Esophagus mucosa (tissue), 1 donor: ENCODE measurements around the gene PCSK6. TPM values are rescaled to one million over a fixed set of nuclear protein-coding genes. Genes with fewer than 3 reads are reported as not detected.

ENCODE experiments used
- ATAC-seq: fragments of 200-7000 bp; cut with Tn5 transposase; one replicate; pipeline ENCODE4 v1.9.1; 2020
- total RNA-seq: library from RNA; stranded (reverse); gene quantifications from one replicate; pipeline ENCODE4 v1.2.4, GENCODE V29; 2023
- donor health status: DM: yes; HTN: yes; CAD: no.

PCSK6 gene
- total RNA-seq, 1 donor from 2014 or later = 6.7 TPM

DNA sequence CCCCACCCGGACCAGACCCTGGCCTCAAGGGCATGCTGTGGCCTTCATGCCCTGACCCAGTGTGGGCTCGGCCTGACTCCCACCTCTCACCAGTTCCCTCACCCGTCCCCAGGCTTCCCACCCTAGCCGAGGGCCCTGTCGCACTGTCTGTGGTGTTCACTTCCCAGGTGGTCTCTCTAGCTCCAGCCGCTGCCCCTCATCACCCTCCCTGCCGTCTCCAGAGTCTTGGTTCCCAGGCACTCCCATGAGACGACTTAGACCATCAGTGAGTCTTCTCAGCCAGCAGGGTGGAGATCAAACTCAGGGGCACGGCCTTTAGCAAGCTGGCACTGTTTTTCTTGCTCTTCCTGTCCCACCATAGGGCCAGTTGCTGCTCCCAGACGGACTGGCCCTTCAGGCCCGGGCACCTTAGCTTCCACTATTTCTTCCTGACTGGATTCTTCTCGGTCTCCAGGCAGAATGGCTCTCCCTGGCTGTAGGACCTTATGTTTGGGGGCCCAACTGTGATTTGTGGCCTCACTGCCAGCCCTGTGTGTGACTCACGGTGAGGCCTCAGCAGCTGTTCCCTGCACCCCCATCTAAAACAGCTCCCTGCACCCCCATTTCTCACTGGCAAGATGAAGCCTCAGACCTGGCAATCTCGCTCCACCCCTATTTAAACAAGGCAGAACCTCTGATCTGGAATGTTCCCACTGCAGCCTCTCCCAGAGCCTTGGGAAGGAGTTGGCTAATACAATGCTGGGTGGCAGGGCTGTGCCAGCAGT lies 9.4 kb upstream of the PCSK6 start:
- peak; percentile 81 for ATAC-seq

DNA sequence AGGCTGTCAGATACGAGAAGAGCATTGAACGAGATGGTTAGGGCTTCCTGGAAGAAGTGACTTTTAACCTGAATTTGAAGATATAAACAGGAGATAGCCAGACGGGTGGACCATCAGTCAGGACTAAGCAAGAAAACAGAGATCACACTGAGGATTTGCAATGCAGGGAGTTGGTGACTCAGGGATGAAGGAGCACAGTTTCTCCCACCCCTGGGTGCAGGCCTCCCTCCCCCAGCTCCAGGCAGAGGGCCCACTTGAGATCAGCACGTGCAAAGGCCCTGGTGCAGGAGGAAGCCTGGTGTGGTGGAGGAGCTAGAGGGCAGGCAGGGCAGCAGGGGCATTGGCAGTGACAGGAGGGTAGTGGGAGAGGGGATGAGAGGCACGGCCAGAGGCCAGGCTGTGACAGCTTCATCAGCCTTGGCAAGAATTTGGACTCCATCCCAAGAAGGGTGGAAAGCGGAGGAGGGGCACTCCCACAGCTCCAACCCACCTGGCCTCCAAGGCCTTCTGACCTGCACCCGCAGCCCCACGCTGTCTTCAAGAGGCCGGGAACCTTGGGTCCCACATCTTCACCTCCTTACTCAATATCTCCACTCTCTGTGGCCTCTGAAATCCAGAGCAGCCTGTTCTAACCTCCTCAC lies 8.7 kb upstream of the PCSK6 start:
- ATAC-seq = no peak

DNA sequence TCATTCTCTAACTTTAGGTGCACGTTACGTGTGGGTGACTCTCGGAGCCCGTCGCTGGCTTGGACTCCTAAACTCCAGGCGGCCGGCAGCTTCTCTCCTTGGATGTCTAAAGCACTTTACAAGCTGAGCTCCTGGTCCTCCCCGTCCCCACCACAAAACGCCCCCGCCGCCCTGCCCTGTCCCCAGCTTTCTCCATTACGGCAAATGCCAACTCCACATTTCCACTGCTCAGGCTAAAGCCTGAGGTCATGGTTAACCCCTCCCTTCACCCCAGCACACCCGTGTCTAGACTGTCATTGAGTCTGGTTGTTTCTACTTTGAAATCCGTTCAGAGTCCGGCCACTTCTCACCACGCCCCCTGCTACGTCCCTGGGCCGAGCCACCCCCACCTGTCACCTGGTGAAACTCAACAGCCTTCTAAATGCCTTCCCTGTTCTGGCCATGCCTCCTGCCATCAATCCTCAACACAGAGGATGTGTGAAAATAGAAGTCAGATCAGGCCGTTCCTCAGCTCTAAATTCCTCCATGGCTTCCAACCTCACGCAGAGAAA lies 8.1 kb upstream of the PCSK6 start:
- peak; percentile 8 for ATAC-seq

DNA sequence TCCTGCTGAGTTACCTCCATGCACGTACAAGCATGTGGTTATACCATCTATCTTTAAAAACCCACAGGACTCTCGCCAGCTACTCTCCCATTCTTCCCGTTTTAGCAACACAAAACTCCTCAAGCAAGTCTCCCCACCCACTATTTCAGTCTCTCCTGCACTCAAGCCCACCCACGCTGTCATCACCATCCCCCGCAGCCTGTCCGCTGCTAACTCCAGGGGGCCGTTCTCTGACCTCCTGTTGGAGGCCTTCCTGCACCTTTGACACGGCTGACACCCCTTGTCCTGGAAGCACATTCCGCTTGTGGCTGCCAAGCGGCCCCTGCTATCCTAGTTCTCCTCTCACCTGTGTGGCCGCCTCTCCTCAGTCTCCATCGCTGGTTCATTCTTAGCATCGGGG lies 7.5 kb upstream of the PCSK6 start:
- ATAC-seq = no peak

DNA sequence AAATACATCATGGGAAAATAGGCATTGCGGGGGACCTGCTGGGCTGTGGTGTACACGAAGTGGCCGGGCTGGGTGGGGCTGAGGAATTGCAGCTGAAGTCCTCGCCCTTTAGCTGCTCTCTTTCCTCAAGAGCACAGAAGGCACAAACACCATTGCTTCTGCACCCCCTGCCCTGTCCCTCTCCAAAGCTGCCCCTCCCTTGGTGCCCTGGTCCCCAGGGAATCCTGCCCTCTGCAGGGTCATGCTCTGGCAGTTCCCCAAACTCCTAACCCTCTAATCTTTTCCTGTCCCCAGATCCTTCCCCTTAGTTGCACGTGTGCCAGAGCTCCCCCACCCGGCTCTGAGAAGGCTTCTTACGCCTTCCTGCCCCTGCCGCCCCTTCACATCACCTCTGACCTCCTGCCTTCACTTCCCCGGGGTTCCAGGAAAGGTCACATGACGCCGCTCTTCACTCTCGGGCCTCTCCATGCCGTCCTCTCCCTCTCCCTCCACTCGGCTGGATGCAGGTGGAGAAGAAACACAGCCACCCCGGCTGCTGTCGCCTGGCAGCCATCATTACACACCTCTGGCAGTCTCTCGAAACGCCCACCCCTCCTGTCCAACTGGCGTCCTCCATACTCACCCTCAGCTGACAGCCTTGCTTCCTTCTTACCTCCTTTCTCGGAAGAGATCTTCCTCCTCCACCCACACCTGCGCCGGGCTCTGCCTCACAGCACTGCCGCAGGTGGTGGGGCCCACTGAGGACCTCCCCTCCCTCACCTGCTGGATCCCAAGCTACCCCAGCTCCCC lies 6.9 kb upstream of the PCSK6 start:
- no peak for ATAC-seq

DNA sequence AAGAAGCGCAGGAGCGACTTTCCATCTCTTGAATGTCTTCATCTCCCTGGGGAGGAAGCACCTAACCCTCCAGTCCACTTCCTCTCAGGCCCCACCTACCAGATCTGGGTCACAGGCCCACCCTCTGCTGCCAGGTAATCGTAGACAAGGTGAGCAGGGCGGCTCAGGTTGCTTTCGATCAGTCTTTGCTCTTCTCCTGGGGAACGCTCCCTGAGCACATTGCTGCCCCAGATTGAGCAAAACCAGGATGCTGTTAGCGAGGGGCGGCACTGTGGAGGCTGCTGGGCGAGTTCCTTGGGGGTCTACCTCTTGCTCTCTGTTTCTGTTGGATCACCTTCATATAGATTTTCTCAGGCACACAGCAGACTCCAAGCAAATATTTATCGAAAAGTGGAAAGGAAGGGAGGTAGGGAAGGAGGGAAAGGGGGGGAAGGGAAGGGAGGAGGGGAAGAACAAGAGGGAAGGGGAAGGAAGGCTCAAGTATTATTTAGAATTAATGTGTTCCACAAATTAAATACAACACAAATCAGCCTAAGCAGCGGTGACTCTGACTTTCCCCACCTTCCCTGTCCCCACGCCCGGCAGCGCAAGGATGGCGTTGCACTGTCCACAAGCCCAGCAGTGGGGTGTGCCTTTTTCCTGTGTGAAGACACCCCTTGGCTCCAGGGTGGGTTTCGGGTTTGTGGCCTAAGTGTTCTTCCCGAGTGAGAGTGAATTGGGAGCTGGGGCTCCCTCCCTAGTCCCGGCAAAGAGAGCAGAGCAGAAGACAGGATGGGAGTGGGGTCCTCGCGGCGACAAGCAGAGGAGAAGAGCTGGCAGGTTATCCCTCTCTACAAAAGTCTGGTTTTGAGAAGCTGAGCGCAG lies 6.1 kb upstream of the PCSK6 start:
- ATAC-seq = no peak

DNA sequence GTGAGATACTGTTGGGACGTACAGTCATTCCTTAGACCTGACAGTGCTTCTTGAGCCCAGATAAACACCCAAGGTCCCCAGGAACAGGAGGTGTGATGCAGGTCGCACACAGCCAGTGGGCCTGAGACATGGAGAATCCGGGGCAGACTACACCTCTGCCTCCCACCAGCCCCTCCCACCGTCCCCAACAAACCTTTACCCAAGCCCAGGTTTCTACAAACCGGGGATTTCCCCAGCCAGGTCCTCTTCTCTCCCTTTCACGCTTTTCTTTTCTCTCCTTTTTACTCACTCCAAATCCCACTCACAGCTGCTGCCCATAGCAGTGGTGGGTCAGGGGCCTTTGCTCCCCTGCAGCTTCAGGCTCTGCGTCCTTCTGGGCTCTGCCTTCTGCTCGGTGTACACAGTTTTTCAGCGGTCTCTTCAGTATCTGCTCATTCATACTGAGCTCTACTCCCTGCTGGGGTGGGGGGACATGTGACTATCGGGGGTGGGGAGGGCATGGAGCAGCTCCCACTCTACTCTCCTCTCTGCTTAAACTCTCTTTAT lies 4.8 kb upstream of the PCSK6 start:
- ATAC-seq = no peak

DNA sequence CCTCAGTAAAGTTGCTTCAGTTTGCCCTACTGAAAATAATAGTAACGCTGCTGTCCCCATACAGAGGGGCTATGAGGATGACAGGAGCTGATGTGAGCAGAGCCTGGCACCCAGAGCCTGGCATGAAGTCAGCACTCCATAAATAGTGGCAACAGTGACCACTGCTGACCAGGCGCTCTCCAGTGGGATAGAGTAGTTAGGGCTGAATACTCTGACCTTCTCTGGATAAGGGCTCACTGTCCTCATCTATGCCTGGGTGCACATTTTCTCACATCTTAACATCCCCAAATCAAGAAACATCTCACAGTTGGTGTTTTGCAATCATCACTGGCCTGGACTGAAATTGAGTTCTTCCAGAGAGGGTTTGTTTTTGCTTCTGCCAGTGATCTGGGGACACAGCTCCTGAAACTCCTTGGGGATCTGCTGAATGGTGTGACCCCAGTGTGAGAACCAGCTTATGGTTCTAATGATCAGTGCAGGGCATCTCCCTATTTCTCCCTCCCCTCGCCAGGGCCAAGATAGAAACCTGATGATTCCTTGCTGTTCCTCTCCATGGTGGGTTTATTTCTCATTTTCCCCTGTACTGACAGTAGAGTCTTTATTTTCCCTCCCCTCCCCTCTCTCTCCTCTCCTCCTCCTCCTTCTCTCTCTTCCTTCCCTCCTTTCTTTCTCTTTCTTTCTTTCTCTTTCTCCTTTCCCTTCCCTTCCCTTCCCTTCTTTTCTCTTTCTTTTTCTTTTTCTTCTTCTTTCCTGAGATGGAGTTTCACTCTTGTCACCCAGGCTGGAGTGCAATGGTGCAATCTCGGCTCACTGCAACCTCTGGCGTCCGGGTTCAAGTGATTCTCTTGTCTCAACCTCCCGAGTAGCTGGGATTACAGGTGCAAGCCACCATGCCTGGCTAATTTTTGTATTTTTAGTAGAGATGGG lies 3.5 kb upstream of the PCSK6 start:
- ATAC-seq = no peak

DNA sequence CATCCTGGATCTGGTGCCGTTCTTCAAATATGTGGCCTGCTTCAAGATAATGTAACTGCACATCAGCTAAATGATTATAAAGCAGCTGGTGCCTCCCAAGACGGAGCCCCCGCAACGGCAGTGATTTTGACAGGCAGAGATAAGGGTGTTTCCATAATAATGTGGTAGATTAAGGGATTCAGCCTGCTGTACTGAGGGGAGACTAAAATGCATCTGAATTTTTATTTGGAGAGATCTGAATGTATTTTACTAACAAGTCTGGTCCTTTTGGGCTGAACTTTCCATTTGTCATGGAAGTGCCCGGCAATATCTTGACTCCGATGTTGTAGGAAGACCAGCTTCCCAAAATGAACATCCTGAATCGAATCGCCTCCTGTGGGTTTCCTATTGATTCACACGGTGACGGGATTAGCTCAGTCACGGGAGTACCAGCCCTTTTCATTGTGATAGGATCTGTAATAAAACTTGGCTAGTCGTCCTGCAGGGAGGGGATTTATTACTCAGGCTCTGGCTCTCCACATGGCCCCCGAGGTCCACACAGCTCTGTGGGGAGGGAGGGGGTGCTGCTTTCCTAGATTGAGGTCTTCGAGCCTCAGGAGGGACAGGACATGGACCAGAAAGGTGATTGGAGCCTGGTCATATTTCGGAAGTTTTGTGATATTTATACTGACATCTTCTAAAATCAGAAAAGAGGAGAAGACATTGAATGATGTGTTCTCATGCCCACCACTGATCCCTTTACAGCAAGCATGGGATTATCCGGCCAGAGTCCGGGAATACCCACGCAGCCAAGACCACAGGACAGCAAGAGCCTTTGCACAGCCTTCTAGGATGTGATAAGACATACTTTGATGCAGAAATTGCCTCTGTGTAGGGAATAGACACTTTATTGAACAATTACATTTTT lies 2.5 kb upstream of the PCSK6 start:
- ATAC-seq = no peak

DNA sequence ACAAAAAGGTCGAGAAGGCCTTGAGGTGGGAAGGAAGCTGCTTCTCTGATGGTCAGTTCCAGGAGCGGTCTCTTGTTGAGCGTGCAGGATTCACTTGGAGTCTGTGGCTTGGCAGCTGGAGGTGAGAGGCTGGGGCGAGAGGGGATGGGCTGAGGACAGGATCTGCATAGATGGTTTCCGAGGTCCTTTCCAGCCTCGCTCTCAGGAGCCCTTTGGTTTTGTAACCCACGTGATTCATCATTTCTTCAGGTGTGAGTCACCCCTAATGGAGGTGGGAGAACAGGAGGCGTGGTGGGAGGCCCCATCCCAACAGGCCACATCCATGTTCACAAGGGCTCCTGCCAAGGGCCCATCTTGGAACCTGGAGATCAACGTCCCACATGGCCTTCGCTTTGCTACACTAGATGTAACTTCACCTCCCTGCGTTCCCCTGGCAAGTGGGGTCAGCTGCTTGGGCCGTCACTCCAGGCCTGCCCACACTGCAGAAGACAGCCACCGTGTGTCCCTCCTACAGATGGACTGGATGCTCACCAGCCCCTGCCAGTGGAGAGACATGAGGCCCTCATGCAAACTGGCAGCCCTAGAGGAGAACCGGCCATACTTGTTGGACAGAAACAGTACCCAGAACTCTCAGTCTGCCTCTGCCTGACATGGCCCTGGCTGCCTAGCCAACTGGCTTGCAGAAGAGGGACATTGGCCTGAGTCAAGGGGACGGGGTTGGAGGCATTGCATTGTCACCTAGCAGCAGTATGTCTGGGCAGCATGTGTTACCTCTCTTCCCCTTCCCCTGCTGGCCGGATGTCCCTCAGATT lies 1.6 kb upstream of the PCSK6 start:
- ATAC-seq = peak; percentile 20

DNA sequence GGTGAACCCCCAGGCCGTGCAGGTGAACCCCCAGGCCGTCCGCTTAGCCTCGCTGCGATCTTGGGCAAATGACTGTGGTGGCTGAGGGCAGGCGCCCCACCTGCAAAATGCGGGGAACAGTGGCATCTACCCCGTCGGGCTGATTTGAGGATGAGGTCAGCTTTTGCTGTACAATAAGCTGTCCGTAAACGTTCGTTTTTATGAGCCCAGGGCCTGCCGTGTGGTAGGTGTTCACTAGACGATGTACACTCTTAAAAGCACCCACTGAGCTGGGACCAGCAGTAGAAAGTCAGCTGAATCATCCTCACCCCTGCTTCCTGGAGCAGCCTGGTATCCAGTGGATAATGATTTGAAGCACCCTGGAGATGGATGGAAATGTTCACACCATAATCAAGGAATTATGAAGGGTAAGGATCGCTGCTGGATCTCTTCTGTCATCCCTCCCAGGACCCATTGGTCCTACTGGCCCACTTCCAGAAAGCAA lies 943 bp upstream of the PCSK6 start:
- ATAC-seq = no peak

DNA sequence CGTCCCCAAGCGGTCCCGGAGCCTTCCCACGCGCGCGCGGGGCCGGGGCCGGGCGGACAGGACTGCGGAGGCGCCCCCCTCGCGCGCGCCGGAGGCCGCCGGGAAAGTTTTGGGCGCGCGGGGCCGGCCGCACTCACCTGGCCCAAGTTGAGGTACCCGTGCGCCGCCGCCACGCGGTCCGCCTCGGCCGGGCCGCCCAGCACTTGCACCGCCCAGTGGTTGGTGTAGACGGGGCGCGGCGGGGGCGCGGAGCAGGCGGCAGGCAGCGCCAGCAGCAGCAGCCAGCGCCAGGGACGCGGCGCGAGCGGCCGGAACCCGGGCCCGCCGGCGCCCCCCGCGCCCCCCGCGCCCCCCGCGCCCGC lies 289 bp downstream of the PCSK6 start:
- ATAC-seq = peak; percentile 71

DNA sequence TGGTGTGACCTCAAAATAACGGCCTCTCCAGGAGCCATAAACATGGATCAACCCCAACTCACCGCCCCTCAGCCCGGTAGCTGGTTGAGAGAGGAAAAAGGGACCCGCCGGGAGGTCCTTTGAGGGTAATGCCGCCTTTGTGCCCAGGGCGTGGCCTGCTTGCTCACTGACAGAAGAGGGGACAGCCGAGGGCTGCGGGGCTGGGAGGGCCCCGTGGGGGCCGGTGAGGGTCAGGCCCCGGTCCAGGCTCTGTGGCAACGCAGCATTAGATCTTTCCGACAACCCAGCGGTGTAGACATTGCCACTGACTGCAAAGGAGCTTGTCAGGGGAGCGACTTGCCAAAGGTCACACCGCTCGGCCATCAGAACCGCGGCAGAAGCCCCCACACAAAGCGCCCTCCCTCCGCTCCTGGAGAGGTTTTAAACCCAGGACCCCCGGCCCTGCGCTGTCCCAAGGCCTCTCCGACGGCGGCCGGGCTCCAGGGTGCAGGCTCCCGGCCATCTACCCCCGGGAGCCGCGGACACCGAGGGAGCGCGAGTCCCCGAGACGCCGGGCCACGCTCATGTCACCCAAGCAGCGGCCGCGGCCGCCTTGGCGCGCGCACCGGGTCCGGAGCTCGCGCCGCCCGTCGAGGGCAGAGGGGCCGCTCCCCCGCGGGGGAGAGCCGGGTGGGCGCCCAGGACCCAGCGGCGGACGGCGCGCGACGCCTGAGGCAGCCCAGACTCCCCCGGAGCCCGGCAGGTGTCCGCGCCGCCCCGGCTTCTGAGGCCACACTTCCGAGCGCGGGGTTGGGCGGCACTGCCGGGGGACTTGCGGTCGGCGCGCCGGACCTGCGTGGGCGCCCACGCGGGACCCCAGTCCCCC lies 975 bp downstream of the PCSK6 start:
- ATAC-seq = no peak

DNA sequence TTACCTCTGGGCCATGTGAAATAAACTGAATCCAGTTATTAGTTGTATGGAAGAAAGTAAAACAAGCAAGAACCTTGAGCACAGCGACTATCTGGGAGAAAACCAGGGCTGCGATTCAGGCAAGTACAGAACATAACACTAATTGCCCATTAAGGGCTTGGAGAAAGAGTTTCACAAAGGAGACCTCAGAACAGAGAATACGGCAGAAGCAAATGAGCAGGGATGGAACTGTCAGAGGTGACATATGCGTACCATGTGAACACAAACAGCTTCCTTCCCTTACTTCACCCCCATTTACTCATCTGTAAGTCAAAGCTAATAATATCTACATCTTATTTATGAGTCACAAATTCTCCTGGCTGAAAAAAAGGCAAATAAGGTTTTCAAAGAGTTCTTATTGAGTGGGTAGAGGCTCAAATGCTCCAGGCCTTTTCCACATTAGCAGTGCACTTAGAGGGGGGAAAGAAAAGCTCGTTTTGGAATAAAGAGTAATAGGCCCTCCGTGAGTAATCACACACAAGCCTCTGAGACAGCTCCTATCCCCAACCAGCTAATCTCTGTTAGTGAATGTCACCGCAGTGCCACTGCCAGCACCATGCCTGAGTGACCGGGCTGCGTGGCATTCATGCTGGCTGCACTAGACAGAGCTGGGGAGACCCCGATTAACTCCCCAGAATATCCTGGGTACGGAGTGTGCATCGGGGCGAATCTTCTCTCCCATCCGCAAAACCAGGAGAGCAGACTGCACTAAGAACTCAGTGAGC lies 2.6 kb downstream of the PCSK6 start:
- no peak for ATAC-seq

DNA sequence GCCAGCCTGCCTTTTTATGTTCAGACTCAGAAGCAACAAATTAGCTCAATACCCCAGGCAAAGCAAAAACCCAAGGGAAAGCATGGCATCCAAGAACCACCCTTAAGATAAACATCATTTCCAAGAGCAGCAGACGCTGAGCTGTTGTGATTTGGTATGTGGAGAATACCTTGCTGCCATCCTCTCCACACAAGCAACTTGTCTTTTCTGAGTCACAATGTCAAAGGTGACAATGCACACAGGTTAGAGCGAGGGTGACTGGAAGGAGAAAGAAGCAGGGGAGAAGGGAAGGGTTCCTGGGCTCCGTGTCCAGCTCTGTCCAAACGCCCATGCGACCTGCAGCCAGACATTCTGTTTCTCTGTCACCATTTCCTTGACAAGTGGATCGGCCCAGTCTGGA lies 6.0 kb downstream of the PCSK6 start:
- peak; percentile 28 for ATAC-seq

DNA sequence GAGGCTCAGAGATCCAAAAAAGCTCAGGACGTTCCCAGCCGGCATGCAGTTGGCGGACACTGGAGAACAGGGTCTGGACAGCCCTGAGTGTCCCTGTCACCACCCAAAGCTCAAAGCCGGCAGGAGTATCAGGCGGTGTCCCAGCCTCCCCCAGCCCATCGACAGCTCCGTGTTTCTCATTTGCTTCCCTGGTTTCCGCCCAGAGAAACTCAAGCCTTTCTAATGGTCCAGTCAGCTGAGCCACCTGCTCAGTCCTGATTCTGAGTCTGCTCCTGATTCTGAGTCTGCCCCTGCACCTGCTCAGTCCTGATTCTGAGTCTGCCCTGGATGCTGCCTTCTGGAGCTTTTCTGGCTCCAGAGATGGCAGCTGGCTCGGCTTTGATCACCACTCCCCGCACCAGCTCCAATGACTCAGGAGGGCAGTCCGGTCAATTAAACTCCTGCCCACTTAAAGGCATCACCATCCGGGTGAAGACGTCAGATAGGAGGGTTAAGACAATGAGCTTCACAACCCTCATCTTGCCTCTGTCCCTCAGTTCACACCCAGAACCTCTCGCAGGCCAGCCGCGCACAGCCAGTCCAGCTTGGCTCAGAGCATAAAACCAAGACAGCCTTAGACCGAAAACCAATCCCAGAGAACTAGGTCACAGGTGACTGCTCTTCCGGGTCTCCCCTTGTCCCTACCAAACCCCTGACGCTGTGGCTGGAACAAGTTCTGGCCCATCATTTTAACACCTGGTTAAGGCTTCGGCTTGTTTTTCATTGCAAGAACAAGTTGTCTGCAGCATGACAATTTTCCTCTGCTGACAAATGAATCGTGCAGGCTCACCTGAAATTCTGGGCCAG lies 6.8 kb downstream of the PCSK6 start:
- peak; percentile 77 for ATAC-seq
